HG02678 (cell line): ENCODE measurements around the gene HAPLN2.

ENCODE experiments used
- ATAC-seq: cut with Tn5 transposase; IDR thresholded peaks from one replicate; pipeline ENCODE4 v1.9.1; 2021; ENCODE audit warnings: mild to moderate bottlenecking, moderate library complexity; ENCODE audit not compliant: unreplicated experiment

Gene HAPLN2

GRCh38 chr1:156643778-156644092 lies 24.5 kb downstream of the HAPLN2 start:
- no peak for ATAC-seq

GRCh38 chr1:156644146-156644545 lies 24.9 kb downstream of the HAPLN2 start:
- ATAC-seq, result no peak

- no peak for ATAC-seq
These were observed 25.4 kb downstream of the HAPLN2 start for GRCh38 chr1:156644640-156645039.

- no peak for ATAC-seq
These were observed 25.8 kb downstream of the HAPLN2 start for GRCh38 chr1:156645056-156645455.

GRCh38 chr1:156645666-156646065 lies 26.5 kb downstream of the HAPLN2 start:
- ATAC-seq, result no peak

- no peak for ATAC-seq
These were observed 27.6 kb downstream of the HAPLN2 start for GRCh38 chr1:156646738-156647211.

- ATAC-seq, result no peak
These were observed 28.1 kb downstream of the HAPLN2 start for GRCh38 chr1:156647351-156647750.

GRCh38 chr1:156648496-156648895 lies 29.3 kb downstream of the HAPLN2 start:
- ATAC-seq, result no peak

- no peak for ATAC-seq
These were observed 29.7 kb downstream of the HAPLN2 start for GRCh38 chr1:156648951-156649350.

- ATAC-seq, result no peak
These were observed 33.1 kb downstream of the HAPLN2 start for GRCh38 chr1:156652131-156652991.

- no peak for ATAC-seq
These were observed 33.8 kb downstream of the HAPLN2 start for GRCh38 chr1:156652992-156653355.

GRCh38 chr1:156654700-156655099 lies 35.5 kb downstream of the HAPLN2 start:
- ATAC-seq, result no peak

GRCh38 chr1:156655151-156655903 lies 36.1 kb downstream of the HAPLN2 start:
- ATAC-seq, result no peak

- no peak for ATAC-seq
These were observed 36.8 kb downstream of the HAPLN2 start for GRCh38 chr1:156655904-156656516.

- peak; percentile 34 for ATAC-seq
These were observed 37.9 kb downstream of the HAPLN2 start for GRCh38 chr1:156656806-156657740.

GRCh38 chr1:156657741-156658319 lies 38.6 kb downstream of the HAPLN2 start:
- ATAC-seq, result no peak

GRCh38 chr1:156658496-156658895 lies 39.3 kb downstream of the HAPLN2 start:
- ATAC-seq, result no peak

- ATAC-seq, result no peak
These were observed 39.8 kb downstream of the HAPLN2 start for GRCh38 chr1:156658945-156659574.

GRCh38 chr1:156659661-156659987 lies 40.4 kb downstream of the HAPLN2 start:
- ATAC-seq, result no peak
